ENCODE measurements around the gene UTP4.

DNA sequence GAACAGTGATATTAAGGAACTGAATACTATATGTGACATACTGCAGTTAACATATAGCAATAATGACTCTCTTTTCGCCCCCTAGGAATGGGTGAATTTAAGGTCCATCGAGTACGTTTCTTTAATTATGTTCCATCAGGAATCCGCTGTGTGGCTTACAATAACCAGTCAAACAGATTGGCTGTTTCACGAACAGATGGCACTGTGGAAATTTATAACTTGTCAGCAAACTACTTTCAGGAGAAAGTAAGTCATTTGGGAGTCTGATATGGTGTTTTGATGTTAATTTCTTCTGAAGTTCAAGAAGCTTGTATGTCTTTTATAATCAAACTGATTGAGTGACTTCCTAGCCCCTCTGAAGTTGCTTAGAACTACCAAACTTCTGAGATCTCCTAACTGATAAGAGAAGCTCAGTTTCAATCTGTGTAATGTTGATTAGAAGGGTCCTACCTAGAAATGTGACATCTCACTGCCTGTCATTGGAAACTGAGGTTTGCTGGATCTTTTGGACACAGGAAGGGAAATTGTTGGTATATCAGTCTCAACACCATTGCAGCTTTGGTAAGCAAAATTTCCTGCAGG is 1.0 kb downstream of the UTP4 start:
- TF ChIP-seq, protein P1, sequence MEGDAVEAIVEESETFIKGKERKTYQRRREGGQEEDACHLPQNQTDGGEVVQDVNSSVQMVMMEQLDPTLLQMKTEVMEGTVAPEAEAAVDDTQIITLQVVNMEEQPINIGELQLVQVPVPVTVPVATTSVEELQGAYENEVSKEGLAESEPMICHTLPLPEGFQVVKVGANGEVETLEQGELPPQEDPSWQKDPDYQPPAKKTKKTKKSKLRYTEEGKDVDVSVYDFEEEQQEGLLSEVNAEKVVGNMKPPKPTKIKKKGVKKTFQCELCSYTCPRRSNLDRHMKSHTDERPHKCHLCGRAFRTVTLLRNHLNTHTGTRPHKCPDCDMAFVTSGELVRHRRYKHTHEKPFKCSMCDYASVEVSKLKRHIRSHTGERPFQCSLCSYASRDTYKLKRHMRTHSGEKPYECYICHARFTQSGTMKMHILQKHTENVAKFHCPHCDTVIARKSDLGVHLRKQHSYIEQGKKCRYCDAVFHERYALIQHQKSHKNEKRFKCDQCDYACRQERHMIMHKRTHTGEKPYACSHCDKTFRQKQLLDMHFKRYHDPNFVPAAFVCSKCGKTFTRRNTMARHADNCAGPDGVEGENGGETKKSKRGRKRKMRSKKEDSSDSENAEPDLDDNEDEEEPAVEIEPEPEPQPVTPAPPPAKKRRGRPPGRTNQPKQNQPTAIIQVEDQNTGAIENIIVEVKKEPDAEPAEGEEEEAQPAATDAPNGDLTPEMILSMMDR (IDR thresholded peaks at IDR 0.05; ENCODE audit: low read depth, low read length, poor library complexity, severe bottlenecking), result no peak
- no peak for TF ChIP-seq EZH2phosphoT487 (IDR thresholded peaks at IDR 0.05; ENCODE audit: borderline replicate concordance, low read length)
